ENCODE results near the gene AGFG1. TPM values are rescaled to one million over a fixed set of nuclear protein-coding genes. Genes with fewer than 3 reads are reported as not detected.
"Not testable (repeated sequence)": the region's sequence is repeated elsewhere in the genome, so short reads cannot be mapped to it uniquely, and the experiment has no call there.

Gene AGFG1
- total RNA-seq, 1 experiment from 2014 or later: 120 TPM

DNA sequence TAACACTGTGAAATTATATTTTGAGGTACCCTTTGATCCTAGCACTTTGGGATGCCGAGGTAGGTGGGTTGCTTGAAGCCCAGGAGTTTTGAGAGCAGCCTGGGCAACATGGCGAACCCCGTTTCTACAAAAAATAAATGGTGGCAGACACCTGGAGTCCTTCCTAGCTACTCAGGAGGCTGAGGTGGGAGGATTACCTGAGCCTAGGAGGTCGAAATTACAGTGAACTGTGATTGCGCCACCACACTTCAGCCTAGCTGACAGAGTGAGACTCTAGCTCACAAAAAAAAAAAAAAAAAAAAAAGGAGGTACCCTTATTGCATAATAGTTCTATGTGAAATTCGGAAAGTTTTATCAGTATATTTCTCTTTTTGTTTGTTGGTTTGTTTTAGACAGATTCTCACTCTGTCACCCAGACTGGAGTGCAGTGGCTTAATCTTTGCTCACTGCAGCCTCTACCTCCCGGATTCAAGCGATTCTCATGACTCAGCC lies 67.6 kb downstream of the AGFG1 start:
- no peak for DNase-seq (ENCODE audit: low read depth)

DNA sequence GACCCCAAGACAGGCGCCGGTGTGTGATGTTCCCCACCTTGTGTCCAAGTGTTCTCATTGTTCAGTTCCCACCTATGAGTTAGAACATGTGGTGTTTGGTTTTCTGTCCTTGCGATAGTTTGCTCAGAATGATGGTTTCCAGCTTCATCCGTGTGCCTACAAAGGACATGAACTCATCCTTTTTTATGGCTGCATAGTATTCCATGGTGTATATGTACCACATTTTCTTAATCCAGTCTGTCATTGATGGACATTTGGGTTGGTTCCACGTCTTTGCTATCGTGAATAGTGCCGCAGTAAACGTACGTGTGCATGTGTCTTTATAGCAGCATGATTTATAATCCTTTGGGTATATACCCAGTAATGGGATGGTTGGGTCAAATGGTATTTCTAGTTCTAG lies 68.4 kb downstream of the AGFG1 start:
- not testable (repeated sequence) for DNase-seq (ENCODE audit: low read depth)

DNA sequence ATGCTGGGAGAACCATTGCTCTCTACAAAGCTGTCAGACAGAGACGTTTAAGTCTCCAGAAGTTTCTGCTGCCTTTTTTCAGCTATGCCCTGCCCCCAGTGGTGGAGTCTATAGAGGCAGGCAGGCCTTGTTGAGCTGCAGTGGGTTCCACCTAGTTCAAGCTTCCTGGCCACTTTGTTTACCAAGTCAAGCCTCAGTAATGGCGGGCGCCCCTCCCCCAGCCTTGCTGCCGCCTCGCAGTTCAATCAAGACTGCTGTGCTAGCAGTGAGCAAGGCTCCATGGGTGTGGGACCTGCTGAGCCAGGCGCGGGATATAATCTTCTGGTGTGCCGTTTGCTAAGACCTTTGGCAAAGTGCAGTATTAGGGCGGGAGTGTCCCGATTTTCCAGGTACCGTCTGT lies 74.0 kb downstream of the AGFG1 start:
- peak; percentile 10 for DNase-seq (ENCODE audit: low read depth)

DNA sequence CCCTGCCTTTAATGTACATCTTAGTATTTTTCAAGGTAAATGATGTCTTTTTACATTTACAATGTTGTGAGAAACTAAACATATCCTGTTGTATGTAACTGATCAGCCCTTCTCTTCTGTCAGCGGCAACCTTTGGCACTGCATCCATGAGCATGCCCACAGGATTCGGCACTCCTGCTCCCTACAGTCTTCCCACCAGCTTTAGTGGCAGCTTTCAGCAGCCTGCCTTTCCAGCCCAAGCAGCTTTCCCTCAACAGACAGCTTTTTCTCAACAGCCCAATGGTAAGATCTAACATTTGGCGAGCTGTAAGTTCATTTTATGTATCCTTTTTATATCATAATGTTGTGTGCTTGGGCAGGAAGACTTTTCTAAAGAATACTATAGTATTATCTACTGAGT lies 79.9 kb downstream of the AGFG1 start:
- no peak for DNase-seq (ENCODE audit: low read depth)

DNA sequence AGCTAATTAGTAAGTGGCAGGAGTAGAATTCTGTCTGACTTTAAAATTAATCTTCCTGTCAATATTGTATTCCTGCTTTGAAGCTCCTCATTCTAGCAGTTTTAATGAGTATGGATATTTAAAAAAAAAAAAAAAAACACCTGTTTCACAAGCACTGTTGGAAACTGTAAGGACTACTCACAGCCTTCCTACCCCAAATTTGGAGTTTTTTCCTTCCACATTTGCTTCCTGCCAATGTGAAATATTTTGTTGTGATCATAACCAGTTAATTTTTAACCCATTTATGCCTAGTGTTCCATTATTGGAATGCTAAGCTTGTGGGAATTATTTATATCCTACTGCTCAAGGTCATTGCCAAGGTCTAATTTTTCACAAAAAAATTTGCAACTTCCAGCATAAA lies 90.6 kb downstream of the AGFG1 start:
- DNase-seq (ENCODE audit: low read depth): no peak

DNA sequence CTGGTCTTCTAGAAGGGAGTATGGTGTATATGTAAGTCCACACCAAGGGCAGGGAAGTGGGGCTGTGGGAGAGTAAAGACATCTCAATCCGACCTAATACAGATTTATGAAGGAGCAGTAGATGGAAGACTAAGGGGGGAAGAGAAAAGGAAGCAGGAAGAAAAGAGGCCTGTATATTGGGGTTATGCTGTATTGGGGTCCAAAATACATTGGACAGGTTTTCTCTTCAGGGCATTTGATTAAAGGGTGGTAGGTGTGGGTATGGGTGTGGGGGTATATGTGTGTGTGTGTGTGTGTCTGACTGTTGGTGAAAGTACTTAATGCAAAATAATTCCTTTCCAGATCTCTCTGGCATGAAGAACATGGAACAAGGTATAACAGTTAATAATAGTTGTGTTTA lies 93.1 kb downstream of the AGFG1 start:
- DNase-seq (ENCODE audit: low read depth): no peak

DNA sequence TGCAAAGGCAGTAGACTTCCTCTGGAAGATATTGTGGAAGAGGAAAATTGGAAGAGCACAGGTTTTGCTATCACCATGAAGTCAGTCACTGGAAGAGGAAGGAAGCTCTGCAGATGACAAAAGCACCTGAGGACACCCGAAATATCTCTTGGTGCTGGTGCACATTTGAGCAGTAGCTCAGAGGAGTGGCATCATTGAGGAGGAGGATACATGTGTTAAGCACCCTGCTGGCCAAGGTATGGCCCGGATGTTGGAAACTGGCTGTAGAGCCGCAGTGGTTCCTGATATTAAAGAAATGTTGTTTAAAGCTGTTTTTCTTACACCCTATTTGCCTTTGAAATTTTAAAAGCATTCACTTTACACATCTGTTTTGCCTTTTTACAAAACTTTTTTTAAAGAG lies 94.1 kb downstream of the AGFG1 start:
- no peak for DNase-seq (ENCODE audit: low read depth)

DNA sequence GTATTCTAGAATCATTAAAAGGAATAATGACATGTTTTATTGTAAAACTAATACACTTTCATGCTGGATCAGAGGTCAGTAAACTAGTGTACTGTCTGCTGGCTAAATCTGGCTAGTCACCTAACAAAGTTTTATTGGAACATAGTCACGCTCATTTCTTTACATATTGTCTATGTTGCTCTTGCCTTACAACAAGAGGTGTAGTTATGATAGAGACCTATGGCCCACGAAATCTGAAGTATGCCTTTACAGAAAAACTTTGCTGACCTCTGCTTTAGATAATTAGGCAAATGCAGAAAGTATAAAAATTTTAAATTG lies 96.9 kb downstream of the AGFG1 start:
- no peak for DNase-seq (ENCODE audit: low read depth)

DNA sequence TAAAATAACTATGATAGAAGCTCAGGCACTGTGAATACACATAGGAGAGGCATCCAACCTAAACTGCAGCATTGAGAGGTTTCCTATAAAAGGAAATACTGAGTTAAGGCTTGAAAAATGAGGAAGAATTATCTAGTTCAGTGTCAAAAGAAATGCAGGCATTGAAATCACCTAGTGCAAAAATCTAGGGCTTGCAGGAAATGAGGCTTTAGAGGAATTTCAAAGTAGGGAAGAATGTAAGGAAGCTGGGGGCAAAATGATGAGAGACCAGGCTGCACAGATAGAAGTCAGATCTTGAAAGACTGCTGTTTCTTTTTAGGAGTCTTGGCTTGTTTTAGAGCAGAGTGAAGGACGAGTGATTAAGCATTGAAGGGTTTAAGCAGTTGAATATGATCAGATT lies 98.7 kb downstream of the AGFG1 start:
- no peak for DNase-seq (ENCODE audit: low read depth)

DNA sequence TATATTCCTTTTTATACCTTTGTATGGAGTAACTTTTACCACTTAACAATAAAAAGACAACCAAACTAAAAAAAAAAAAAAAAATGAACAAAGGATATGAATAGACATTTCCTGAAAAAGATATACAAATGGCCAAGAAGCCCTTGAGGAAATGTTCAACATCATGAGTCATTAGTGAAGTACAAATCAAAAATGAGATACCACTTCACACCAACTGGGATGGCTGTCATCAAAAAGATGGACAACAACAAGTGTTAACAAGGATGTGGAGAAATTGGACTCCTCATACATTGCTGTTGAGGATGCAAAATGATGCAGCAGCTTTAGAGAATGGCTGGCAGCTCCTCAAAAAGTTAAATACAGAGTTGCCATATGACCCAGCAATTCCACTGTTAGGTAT lies 104.2 kb downstream of the AGFG1 start:
- DNase-seq (ENCODE audit: low read depth): no peak

DNA sequence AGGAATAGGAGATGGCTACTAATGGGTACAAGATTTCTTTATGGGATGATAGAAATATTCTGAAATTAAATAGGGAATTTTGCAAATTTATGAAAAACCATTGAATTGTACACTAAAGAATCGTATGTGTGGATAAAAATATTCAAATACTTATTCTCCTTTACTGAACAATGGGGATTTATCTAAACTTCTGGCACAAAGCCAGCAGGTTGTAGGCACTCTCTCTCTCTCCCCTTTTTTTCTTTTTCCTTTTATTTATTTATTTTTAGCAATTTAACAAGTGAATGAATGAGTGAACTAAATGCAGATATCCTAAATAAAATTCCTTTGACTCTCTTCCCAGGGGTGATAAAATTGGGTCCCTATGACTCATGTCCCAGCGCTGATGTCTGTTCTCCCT lies 104.9 kb downstream of the AGFG1 start:
- no peak for DNase-seq (ENCODE audit: low read depth)

DNA sequence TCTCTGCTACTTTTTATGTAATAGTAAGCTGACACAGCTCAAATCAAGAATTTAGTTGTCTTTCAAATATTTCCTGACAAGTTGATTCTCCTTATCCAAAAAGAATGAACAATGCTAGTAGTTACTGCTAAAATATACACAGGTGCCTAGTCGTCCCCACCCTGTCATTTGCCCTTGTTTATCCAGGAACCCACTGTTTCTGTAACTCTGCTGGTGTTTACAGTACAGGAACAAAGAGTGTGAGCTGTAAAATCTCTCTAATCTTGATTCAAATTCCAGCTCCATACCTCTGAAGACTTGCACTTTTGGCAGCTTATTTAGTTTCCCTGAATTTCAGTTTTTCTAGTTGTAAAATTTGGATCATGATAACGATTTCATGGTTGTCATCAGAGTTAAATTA lies 105.6 kb downstream of the AGFG1 start:
- DNase-seq (ENCODE audit: low read depth): no peak

DNA sequence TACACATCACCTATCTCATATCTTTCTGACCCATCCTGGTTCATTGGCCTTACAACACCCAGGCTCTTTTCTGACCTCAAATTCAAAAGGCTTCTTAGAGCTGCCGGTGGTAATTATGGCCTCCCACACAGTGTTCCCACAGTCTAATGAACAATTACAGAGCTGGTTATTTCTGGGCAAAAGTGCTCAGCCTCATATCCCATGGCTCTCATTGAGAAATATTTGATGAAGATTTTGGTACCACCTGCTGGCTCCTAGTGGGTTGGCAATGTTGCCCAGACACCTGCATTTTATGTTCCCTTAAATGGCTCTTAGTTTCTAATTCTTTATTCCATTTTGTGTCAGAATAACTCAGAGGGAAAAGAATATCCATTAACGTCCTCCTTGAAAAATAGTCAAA lies 106.7 kb downstream of the AGFG1 start:
- peak; percentile 5 for DNase-seq (ENCODE audit: low read depth)

DNA sequence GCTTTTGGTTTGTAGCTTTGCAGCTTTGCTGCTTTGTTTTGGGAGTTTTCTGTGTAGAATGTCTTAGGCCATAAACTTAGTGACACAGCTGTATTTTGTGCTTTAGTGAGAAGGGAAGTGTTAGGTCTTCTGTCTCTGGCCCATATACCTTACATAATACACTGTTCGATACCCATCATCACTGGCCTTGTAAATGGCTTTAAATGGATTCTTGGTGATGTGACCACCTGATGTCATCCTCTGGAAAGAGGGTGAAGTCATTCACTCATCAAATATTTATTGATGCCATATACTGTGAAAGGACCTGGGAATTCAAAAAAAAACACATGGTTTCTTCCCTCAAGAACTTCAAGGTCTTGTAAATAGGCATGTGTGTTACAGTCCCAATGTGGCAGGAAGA lies 107.8 kb downstream of the AGFG1 start:
- no peak for DNase-seq (ENCODE audit: low read depth)

DNA sequence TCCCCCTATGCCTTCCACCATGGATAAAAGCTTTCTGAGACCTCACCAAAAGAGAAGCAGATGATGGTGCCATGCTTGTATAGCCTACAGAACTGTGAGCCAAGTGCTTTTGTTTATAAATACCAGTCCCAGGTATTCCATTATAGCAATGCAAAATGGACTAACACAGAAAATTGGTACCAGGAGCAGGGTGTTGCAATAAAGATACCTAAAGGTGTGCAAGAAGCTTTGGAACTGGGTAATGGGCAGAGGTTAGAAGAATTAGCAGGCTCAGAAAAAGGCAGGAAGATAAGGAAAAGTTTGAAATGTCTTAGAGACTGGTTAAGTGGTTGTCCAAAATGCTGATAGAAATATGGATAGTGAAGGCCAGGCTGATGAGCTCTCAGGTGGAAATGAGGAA lies 110.4 kb downstream of the AGFG1 start:
- DNase-seq (ENCODE audit: low read depth): no peak

DNA sequence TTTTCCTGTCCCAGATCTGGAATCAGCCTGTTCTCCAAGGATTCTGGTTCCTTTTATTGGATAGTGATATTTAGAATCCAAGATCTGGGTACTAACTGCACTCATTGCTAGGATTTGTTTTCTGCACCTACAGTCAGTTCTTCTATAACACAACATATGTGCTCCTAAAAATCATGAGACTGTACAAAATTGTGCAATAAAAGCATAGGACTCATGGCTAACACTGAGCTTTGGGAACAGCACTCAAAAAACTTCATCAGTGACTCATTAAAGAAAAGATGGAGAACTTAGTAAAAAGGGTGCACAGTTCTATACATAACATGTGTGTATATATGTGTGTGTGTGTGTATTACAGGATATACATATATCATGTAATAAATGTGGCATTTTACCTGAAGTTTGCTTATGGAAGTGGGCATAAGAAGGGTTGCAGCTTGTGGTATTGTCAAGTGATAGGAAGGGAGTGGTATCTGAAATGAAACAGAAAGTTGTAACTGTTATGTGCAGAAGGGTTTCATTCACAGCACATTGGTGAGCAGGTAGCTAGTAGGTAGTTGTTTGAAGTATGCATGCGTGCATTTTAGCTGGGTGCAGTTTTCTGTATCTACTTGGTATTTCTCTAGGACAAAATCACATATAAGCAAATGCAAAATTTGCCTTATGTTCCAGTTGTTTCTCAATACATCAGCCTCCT lies 120.9 kb downstream of the AGFG1 start:
- no peak for DNase-seq (ENCODE audit: low read depth)

DNA sequence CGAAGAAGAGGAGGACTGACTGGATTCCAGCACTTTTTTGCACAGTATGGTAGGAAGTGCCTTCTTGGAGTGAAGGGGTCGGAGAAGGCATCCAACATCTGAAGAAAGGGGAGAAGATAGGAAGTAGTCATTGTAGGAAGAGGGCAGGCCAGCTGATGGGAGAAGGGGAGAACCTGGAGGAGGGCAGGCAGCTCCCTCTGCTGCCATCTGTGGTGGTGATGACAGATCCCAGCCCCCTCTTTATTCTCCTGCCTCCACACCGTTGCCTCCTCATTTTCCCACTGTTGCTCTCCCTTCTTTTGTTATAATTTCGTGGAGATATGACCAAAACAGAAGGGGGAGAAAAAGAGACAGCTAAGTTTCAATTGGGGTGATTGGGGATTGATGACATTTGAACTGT lies 123.8 kb downstream of the AGFG1 start:
- no peak for DNase-seq (ENCODE audit: low read depth)

DNA sequence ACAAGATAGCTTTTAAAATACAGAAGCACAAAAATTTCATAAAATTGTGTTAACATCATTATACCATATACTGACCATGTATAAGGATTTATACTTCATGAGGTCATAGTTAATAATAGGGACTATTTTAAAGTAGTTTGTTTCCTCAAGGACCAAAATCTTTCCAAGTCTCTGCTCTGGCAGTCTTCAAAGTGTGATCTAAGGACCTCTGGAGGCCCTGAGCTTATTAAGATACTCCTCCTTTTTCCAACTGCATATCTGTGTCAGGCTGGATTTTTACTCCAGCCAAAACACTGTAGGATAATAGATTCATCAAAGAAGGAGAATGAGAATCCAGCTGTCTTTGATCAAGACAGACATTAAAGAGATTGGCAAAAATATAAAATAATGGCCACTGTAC lies 125.1 kb downstream of the AGFG1 start:
- DNase-seq (ENCODE audit: low read depth): no peak

DNA sequence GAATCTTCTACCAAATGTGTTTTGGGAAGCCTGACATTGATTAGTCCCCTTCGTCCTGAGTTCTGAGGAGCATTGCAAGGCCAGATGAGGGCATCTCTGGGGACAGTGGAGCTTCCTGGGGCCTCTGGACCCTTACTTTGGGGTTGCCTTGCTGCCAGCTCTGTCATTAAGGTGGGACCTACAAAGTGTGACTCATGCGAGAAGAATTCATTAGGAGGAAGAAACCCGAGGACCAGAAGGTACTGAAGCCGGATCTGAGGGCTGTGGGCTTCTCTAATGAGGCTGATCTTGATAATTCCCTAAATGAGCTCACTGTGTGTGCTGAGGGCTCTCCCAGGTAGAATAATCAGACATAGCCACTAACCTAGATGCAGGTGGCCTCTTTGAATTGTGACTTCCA lies 126.0 kb downstream of the AGFG1 start:
- DNase-seq (ENCODE audit: low read depth): peak; percentile 11

DNA sequence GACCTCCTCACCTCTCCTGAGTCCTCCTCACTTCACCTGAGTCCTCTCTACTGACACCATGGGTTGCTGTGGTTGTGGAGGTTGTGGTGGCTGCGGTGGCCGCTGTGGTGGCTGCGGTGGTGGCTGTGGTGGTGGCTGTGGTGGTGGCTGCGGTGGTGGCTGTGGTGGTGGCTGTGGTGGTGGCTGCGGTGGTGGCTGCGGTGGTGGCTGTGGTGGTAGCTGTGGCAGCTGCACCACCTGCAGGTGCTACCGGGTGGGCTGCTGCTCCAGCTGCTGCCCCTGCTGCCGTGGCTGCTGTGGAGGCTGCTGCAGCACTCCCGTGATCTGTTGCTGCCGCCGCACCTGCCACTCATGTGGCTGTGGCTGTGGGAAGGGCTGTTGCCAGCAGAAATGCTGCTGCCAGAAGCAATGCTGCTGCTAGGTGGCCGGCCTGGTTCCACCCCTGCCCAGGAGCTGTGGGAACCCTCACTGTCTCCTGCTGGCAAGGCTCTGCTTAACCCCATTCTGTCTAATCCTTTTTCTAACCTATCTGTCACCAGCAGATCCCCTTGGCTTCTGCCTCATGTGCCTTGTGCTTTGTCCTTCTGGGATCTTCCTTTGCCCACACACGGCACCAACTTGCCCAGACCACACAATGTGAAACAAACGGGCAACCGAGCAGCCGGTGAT lies 127.0 kb downstream of the AGFG1 start, which contains the start of gene SCYGR2:
Gene SCYGR2 (plus strand): TSS at position 59 of the 669 bp plus-strand sequence. CDS start 0 bp downstream, at position 59.
- not testable (repeated sequence) for DNase-seq (ENCODE audit: low read depth)

DNA sequence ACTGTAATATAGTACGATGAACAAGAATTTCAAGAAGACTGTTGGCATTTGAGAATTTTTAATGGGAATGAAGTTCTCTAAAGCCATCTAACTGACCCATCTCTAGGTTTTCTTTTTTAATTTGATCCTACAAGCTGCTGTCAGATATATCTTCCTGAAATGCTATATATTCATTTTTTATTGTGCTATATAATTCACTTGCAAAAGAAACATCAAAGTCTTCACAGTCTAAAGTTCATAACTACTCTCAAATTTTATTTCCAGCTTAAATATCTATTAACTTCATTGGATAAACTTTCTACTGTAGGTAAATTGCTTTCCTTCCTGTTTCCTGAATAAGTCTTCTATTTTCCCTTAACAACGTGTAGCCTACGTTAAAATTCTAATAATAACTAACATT lies 130.4 kb downstream of the AGFG1 start:
- DNase-seq (ENCODE audit: low read depth): no peak

DNA sequence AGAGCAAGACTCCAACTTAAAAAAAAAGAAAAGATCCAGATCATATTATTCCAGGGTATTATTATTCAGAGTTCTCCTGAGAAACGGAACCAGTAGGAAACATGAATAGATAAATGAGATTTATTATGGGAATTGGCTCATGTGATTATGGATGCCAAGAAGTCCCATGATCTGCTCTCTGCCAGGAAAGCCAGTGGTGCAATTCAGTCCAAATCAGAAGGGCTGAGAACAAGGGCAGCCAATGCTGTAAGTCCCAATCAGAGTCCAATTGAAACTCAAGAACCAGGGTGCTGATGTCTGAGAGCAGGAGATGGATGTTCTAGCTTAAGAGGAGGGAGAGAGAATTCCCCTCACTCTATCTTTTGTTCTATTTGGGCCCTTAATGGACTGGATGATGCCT lies 134.5 kb downstream of the AGFG1 start:
- no peak for DNase-seq (ENCODE audit: low read depth)

DNA sequence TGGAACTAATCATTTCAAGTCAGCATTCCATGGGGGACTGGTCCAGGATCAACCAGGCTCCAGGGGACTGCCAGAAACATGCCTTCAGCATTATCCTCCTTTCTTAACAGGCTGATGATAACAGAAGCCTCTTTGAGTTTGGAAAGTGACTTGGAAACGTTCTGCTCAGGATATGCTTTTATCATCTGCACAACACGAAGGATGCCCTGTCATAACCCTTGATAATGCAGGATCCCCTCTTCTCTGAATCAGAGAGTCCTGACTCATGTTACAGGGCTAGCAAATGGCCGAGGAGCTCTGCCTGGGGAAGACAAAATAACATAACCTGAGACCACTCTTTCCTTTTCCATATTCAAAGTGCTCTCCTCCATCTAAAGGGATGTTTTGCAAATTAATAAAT lies 136.0 kb downstream of the AGFG1 start:
- DNase-seq (ENCODE audit: low read depth): no peak

All from RPMI7951 (cell line).